ENCODE results near the gene SRPX.

Gene SRPX

GRCh38 chrX:38165023-38165422, 55.6 kb downstream of the SRPX start (continued):
- TF ChIP-seq, protein P1, sequence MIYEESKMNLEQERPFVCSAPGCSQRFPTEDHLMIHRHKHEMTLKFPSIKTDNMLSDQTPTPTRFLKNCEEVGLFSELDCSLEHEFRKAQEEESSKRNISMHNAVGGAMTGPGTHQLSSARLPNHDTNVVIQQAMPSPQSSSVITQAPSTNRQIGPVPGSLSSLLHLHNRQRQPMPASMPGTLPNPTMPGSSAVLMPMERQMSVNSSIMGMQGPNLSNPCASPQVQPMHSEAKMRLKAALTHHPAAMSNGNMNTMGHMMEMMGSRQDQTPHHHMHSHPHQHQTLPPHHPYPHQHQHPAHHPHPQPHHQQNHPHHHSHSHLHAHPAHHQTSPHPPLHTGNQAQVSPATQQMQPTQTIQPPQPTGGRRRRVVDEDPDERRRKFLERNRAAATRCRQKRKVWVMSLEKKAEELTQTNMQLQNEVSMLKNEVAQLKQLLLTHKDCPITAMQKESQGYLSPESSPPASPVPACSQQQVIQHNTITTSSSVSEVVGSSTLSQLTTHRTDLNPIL (CRISPR knock-in tag; IDR thresholded peaks at IDR 0.05; ENCODE audit: low read depth): no peak
- TF ChIP-seq PPARA (CRISPR knock-in tag; IDR thresholded peaks at IDR 0.05; ENCODE audit: borderline replicate concordance) (no peak), RARB (CRISPR knock-in tag; IDR thresholded peaks at IDR 0.05) (no peak)

- no peak for ATAC-seq
- TF ChIP-seq OSR1 (CRISPR knock-in tag; IDR thresholded peaks at IDR 0.05): no peak
- no peak for TF ChIP-seq PATZ1 (CRISPR knock-in tag; IDR thresholded peaks at IDR 0.05; ENCODE audit: borderline replicate concordance)
- TF ChIP-seq BACH2 (CRISPR knock-in tag; IDR thresholded peaks at IDR 0.05; ENCODE audit: borderline replicate concordance): no peak
- no peak for TF ChIP-seq ESRRG (CRISPR knock-in tag; IDR thresholded peaks at IDR 0.05)
- TF ChIP-seq ARNTL (CRISPR knock-in tag; IDR thresholded peaks at IDR 0.05; ENCODE audit: borderline replicate concordance, low read depth): no peak
- TF ChIP-seq TOX (CRISPR knock-in tag; IDR thresholded peaks at IDR 0.05; ENCODE audit: borderline replicate concordance): no peak
- TF ChIP-seq, protein P2, sequence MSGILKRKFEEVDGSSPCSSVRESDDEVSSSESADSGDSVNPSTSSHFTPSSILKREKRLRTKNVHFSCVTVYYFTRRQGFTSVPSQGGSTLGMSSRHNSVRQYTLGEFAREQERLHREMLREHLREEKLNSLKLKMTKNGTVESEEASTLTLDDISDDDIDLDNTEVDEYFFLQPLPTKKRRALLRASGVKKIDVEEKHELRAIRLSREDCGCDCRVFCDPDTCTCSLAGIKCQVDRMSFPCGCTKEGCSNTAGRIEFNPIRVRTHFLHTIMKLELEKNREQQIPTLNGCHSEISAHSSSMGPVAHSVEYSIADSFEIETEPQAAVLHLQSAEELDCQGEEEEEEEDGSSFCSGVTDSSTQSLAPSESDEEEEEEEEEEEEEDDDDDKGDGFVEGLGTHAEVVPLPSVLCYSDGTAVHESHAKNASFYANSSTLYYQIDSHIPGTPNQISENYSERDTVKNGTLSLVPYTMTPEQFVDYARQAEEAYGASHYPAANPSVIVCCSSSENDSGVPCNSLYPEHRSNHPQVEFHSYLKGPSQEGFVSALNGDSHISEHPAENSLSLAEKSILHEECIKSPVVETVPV (CRISPR knock-in tag; IDR thresholded peaks at IDR 0.05): no peak
- TF ChIP-seq SNAI2 (CRISPR knock-in tag; IDR thresholded peaks at IDR 0.05): no peak
- TF ChIP-seq, protein P3, sequence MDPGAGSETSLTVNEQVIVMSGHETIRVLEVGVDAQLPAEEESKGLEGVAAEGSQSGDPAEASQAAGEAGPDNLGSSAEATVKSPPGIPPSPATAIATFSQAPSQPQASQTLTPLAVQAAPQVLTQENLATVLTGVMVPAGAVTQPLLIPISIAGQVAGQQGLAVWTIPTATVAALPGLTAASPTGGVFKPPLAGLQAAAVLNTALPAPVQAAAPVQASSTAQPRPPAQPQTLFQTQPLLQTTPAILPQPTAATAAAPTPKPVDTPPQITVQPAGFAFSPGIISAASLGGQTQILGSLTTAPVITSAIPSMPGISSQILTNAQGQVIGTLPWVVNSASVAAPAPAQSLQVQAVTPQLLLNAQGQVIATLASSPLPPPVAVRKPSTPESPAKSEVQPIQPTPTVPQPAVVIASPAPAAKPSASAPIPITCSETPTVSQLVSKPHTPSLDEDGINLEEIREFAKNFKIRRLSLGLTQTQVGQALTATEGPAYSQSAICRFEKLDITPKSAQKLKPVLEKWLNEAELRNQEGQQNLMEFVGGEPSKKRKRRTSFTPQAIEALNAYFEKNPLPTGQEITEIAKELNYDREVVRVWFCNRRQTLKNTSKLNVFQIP (CRISPR knock-in tag; IDR thresholded peaks at IDR 0.05; ENCODE audit: borderline replicate concordance, low read depth): no peak
- TF ChIP-seq ZNF70 (CRISPR knock-in tag; IDR thresholded peaks at IDR 0.05): no peak
- TF ChIP-seq ZNF565 (CRISPR knock-in tag; conservative IDR thresholded peaks at IDR 0.05; ENCODE audit: low read depth): no peak
- no peak for TF ChIP-seq ZC3H10 (CRISPR knock-in tag; IDR thresholded peaks at IDR 0.05)
- no peak for TF ChIP-seq TSHZ2 (CRISPR knock-in tag; IDR thresholded peaks at IDR 0.05)
- TF ChIP-seq RARB (CRISPR knock-in tag; IDR thresholded peaks at IDR 0.05): no peak
- TF ChIP-seq, protein P1 (CRISPR knock-in tag; IDR thresholded peaks at IDR 0.05; ENCODE audit: low read depth): no peak
- no peak for TF ChIP-seq TCF4 (CRISPR knock-in tag; IDR thresholded peaks at IDR 0.05; ENCODE audit: borderline replicate concordance)
- no peak for TF ChIP-seq PPARA (CRISPR knock-in tag; IDR thresholded peaks at IDR 0.05; ENCODE audit: borderline replicate concordance)
- no peak for TF ChIP-seq ZFP3 (CRISPR knock-in tag; IDR thresholded peaks at IDR 0.05)
- no peak for TF ChIP-seq ISL1 (CRISPR knock-in tag; IDR thresholded peaks at IDR 0.05)
- TF ChIP-seq ZNF8 (CRISPR knock-in tag; IDR thresholded peaks at IDR 0.05): no peak
These were observed 57.5 kb downstream of the SRPX start for GRCh38 chrX:38163193-38163592.

DNA sequence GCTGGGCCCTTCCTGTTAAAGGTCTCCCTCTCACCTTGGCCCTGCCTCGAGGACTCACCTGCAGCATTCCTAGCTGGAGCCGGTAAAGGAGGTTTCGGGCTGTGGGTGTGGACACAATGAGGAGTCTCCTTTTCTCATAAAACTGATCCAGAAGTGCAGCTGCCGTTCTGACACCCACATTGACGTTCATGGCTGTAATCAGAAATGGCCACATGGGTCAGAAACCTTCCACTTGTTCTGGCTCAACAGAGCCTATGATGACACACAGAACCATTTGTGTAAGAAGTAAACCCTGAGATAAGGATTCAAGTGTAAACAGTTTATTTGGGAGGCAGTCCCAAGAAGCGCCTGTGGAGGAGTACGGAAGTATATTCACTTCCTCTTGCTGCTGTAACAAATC, 63.8 kb downstream of the SRPX start:
- TF ChIP-seq, protein P2 (CRISPR knock-in tag; IDR thresholded peaks at IDR 0.05): no peak
- TF ChIP-seq SNAI2 (CRISPR knock-in tag; IDR thresholded peaks at IDR 0.05) (no peak), ZC3H10 (CRISPR knock-in tag; IDR thresholded peaks at IDR 0.05) (no peak), TOX (CRISPR knock-in tag; IDR thresholded peaks at IDR 0.05; ENCODE audit: borderline replicate concordance) (no peak), ESRRG (CRISPR knock-in tag; IDR thresholded peaks at IDR 0.05) (no peak), ARNTL (CRISPR knock-in tag; IDR thresholded peaks at IDR 0.05; ENCODE audit: borderline replicate concordance, low read depth) (no peak), TCF4 (CRISPR knock-in tag; IDR thresholded peaks at IDR 0.05; ENCODE audit: borderline replicate concordance) (no peak), ISL1 (CRISPR knock-in tag; IDR thresholded peaks at IDR 0.05) (no peak), ZFP3 (CRISPR knock-in tag; IDR thresholded peaks at IDR 0.05) (no peak)
- no peak for ATAC-seq
